Stimulated activated CD4-positive, alpha-beta T cell treated with anti-CD3 and anti-CD28 coated beads, Interleukin-1b, Interleukin-23, amount 100 ng/mL, for 24 hours (primary cell): ENCODE data around the gene GGACT.
A peak's percentile ranks its signal among the peaks of the same experiment; 100 is the strongest.
"Not testable (repeated sequence)": the region's sequence is repeated elsewhere in the genome, so short reads cannot be mapped to it uniquely, and the experiment has no call there.

Experiments
- DNase-seq, 4 experiments: peaks; one replicate each; pipeline ENCODE4 v3.0.0-alpha.2; 2020; ENCODE audit warnings: low read depth in 4 of 4, low spot score in 1 of 4

The GGACT gene

DNA sequence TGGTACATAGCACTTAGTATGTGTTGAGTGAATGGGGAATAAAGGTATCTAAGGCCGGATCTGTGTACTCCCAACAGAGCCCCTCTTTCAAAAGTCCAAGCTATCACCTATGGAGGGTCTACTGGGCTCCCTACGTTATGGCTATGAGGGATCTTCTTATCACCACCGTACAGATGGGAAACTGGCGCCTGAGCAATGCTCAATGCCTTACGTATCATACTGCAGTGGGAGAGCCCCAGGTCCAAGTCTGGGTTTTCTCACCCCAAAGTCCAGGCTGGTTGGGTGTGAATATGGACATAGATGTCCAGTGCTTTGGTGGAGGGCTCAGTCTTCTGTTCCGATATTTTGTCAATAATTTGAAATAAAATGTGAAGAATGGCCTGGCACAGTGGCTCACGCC lies 13.1 kb upstream of the GGACT start:
- DNase-seq: no peak

DNA sequence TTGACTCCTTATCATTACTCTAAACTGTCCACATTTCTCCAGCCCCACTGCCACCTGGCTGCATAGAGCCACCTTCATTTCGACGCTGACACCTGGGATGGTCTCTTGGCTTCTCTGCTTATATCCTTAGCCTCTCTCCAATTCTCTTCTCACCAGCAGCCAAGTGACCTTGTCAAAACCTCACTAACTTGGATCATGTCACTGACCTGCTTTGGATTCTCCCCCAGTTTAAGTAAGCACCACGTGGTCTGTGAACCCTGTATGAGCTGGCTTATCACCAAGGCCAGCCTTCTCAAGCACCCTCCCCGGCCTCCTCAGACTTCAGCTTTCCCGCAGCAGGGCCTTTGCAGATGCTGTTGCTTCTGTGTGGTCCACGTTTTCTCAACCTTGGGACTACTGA lies 12.3 kb upstream of the GGACT start:
- no peak for DNase-seq

DNA sequence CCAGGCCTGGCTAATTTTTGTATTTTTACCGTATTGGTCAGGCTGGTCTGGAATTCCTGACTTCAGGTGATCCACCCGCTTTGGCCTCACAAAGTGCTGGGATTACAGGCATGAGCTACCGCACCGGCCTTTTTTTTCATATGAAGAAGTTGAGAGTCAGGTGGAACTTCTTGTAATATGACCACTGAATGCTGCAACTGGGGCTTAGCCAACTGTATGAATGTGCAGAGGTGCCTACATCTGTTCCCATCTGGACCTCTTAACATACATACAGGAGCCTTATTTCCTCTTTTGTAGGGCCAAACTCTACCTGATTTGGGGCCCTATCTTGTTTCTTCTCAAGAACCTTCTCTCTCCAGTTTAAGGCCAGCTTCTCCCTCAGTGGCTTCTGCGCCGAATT lies 11.9 kb upstream of the GGACT start:
- no peak for DNase-seq

DNA sequence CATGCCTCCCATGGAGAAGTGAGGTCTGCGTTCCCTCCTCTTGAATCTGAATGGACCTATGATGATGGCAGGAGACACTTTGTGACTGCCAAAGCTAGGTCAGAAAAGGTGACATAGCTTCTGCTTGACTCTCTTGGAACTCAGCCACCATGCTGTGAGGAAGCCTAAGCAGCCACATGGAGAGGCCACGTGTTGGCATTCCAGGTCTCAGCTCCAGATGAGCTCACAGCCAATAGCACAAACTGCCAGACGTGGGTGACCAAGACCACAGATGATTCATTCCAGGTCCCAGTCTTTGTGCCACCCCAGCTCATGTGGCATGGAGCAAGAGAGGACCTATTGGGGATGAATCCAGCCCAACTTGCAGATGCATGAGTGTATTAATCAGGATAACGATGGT lies 8.7 kb upstream of the GGACT start:
- no peak for DNase-seq

DNA sequence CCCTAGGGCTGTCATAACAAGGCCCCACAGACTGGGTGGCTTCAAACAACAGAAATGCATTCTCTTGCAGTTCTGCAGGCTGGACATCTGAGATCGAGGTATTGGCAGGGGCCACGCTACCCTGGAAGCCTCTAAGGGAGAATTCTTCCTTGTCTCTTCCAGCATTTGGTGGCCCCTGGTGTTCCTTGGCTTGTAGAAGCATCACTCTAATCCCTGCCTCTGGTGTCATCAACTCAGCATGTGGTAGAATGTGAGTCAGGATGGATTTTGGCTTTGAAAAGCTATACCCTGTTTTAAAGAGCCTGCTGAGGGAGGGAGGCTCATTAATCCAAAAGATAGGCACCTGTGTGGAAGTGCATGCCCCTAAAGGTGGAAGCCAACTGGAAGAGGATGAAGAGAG lies 7.9 kb upstream of the GGACT start:
- DNase-seq: no peak

DNA sequence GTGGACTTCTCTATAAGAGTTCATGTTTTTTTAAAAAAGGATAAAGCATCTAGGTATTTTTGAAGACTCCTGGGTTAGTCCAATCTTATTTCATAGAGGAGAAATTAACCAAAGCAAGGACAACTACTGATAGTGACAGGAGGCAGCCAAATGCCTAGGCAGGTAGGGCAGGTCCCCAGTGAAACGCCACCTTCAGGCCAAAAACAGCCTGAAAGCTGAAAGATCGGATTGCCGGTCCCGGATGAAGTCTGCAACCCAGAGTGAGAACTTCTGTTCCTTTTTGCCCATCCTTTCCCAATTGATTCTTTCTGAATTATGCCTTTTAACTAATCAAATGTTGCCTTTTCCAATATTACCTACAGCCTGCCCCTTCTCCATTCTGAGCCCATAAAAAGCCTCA lies 6.1 kb upstream of the GGACT start:
- DNase-seq: no peak

DNA sequence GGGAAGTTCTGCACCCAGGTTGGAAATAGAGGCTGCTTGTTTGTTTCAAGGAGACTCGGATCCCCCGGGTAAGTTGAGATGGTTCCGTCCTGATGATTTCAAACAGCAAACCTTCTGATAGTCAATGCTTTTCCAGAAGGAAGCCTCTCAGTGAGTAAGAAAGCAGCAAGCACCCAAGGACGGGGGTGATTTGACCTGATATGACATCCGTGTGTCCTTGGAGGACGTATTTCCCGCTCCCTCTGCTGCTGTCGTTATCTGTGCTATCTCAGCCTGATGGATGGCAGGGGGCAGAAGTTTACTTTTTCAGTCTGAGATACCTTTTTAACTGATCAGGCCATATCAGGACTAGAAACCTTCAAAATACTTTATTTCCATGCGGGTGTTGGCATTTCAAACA lies 5.7 kb upstream of the GGACT start:
- DNase-seq: no peak

DNA sequence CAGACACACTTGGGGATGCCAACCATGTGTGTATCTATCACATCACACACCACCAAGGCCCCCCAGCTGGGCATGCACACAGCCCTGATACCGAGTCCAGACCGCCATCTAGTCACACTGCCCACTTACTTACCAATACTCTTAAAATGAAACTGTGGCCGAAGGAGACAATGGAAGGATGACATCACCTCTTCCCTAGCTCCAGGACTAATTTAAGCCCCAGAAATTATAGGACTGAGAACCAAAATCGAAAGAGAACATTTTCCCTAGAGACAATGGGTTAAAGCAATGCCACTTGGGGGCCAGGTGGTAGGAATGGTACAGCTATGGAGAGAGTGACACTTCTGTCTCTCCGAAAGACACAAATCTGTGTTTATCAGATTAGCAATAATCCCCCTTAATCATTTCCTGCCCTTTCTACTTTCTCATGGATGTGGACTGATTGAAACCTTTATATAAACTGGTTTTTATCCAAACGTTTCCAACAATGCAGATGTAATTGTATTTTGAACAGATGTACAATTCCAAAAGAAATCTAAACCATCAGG lies 663 bp upstream of the GGACT start:
- no peak for DNase-seq

DNA sequence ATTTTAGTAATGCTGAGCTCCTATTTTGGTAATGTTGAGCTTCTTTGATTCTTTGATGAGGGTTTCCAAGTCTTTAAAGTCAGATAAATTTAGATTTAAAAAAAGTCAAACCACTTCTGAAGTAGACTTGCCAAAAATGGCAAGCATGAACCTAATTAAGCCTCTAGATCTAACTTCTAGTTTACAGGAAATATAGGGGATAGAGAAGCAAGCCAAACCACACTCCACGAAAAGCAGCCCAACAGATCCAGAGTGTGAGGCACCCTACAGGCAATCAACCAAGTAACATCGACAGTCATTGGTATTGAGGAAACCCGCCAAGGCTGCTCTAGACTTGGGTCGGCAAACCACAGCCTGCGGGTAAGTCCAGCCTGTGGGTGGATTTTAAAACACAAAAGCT lies 3.7 kb downstream of the GGACT start:
- DNase-seq: no peak

DNA sequence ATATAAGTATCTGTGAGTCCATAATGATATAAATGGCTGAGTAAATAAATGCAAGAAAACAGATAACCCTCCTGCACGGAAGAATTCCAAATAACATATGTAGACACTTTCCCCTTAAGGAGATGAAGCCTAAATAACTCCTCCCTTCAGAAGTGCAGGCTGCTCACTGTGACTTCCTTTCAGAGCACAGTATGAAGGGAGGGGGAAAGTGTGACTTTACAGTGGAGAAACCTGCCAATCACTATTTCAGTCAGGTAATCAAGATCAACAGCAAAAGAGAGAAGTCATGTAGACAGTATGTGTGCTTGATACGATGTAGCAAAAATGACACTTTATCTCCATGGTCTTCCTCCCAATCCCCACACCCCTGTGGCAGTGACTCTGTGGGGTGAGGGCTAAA lies 7.1 kb downstream of the GGACT start:
- DNase-seq: no peak

DNA sequence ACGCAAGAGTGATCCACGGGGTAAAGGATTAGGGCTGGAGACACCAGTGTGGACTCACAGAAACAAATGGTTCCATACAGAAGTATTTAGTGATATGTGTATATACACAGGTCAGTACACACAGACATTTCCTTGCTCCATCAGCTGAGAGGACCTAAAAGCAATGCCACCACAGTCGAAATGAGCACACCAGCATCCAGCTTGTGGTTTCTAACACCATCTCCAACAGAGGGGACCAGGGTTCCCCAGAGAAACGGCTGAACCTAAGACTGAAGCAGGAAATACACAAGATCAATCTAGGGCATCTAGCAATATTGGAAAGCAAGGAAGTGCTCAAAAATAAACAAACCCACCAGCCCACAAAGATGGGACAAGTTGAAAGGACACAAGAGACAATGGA lies 7.6 kb downstream of the GGACT start:
- DNase-seq: no peak

DNA sequence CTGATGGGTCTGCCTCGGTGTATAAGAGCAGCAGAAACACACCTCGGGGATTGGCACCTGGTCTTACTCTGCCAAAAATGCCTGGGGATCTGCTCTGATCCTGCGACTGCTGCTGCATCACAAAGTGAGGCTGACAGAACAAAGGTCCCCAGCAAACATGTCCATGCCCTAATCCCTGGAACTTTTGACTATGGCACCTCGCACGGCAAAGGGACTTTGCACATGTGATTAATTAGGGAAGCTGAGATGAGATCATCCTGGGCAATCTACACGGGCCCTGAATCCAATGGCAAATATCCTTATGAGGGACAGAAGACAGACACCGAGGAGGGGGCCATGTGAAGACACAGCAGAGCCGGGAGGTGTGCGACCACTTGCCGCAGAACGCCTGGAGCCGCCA lies 8.5 kb downstream of the GGACT start:
- no peak for DNase-seq

DNA sequence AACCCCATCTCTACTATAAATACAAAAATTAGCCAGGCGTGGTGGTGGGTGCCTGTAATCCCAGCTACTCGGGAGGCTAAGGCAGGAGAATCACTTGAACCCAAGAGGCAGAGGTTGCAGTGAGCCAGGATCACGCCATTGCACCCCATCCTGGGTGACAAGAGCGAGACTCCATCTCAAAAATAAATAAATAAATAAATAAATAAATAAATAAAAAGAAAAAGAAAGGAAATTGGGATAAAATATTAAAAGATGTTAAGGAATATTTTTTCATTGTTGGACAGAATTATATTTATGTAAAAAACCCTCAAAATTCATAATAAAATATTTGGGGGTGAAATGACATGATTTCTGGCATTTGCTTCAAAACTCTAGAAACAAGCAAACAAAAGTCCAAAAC lies 11.3 kb downstream of the GGACT start:
- not testable (repeated sequence) for DNase-seq

DNA sequence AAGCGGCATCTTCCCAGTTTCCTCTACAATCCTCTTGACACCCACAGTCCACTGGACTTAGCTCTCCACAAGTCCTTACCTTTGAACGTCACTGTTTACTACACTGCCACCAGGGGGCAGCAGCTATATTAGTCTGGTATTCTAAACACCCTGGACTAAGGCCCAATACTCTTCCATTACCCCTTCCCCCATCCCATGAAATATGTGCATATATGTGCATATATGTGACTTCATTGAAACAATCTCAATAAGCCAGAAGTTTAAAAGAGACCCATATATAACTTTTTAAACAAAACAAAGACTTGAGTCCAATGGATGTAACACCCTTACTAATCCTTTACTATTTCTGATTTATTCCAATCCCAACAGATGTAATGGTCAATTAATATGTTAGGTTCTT lies 15.5 kb downstream of the GGACT start:
- peak; percentile 58 to 68 (median 63) for DNase-seq

DNA sequence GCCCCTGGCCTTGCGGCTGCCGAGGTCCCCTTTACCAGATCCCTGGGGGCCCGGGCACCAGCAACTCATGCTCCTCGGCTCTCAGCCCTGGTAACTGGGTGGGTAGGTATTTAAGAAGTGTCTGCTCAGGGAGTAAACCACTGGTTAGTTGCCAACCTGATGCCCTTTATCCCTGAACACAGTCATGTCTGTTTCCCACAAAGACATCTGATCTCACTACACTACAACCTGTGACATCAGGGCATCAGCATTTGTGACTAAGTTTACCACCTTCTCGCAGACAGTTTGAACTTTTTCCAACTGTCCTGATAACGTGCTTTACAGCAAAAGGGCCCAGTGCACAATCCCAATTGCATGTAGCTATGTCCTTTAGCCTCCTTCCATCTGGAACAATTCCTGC lies 22.0 kb downstream of the GGACT start:
- DNase-seq: no peak

DNA sequence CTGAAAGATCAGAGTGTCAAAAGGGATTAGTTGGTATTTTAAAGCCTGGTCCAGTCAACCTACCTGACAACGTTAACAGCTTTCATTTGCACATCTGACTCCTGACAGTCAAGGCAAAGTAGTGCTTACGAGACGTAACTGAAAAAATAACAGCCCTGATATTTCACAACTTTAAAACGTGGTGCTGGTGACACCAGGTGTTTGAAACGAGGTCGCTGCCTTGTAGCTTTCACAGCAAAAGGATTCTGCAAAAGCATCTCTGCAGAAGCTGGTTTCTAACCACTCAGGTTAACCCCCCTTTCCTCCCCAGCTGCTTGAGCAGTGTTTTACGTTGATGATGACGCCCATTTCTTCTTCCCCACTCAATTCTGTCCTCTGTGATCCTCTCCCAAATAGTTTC lies 23.3 kb downstream of the GGACT start:
- DNase-seq: no peak

DNA sequence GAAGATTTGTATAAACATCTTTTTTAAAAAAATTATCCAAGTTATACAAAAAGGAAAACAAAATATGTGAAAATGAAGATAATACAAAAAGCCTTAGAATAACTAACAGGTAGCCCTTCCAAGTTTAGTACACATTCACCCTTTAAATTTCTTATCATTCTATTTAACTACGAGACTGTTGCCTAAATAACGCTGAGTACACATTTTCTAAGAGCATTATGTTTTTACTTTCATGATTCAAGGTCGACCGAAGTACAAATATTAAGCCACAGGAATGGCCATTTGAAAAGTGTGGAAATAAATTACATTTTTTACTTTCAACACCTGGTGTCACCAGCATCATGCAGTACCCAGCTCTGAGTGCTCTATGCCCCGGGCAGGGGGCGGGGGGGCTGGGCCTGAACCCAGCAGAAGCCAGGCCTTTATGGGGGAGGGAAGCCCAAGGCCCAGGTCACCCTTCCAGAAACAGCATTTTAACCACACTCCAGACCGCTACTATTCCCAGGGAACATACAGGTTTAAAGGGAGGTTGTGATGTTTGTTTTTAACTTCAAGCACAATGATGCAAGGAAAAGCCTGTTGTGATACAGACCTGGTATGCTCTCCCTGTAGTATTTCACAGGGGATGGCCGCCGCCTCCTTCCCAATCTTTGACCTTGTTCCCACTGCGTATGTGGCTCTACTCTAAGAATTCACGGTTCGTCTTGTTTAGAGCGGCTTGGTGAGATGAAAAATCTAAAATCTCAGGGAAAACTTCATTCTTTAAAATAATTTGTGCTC lies 24.0 kb downstream of the GGACT start:
- no peak for DNase-seq

DNA sequence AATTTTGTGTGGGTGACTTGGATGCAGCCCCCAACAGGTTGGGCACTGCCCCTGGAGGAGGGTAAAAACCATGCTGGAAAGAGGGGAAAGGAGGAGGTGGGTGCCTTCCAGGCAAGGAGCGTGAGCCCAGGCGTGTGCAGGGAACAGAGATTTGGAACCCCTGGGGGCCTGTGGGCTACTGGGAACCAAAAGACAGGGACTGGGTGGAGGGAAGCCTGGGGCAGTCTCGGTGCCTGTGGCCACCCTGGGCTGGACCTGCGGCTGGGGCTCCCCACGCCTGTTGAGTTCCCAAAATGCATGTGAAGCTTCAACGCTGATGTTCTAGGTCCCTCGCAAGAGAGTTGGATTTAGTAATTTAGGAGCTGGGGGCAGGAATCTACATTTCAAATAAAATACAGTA lies 24.8 kb downstream of the GGACT start:
- DNase-seq: no peak

DNA sequence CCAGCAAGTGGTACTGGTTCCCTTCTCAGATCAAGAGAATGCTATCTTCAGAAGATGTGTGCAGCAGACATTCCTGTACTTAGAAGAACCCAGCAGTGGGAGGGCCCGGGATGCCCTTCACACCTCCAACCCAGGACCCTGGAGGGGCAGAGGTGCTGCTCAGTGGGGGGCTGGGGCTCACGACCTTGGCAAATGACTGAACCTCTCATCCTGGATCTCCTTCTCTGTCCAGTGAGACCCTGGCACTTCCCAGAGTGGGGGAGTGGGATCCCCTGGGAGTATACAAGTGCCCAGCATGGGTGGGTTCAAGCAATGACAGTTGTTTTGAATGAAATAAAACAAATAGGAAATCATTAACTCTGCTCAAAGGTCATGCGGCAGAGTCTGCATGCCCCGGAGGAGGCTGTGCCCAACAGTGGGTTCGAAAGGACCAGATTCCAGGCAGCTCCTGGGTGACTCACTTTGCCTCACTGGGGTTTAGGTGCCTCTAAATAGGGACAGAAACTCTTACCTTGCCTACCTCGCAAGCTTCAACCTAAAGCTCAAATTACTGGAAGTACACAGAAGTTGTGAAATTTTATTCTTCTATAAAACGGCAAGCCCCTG lies 26.9 kb downstream of the GGACT start:
- DNase-seq: no peak

DNA sequence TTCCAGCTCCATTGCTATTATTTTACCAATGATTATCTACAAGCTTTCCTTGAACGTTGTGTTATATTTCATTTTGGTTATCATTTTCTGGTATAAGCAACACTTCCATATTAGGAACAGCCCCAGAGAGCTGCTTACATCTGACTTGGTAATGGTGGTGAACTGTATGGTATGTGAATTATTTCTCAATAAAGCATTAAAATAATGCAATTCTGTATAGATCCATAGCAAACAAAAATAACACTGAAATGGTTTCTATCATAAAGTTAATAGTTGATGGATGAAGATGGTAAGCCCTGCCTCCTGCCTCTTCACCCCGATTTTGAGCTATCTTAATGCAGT lies 27.5 kb downstream of the GGACT start:
- no peak for DNase-seq

DNA sequence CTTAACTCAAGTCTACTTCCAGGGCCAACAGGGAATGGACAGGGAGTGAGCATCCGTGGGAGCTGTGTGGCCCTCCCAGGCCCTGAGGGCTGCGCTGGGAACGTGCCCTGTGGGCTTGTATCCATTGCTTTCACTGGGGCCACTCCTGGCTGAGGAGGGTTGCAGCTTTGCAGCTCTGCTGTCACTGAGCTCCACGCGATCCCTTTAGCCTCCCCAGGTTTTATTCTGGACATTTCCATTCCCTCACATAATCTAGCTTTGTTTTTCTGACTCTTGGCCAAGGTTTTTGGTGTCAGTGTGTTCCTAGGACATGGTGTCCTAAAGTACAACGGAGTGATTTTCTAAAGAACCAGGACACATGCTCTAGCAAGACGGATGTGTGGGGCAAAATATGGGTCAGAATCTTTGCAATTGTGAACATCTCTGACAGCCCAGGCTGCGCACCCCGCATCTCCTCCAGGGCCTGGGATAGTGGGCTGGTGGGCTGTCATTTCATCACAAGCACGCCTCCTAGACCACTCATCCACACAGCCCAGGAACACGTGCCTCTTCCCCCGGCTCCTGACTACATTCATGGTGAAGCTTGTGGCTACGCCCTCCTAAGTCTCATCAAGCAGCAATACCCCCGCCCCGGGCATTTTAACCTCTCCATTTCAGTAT lies 28.0 kb downstream of the GGACT start:
- DNase-seq: no peak

DNA sequence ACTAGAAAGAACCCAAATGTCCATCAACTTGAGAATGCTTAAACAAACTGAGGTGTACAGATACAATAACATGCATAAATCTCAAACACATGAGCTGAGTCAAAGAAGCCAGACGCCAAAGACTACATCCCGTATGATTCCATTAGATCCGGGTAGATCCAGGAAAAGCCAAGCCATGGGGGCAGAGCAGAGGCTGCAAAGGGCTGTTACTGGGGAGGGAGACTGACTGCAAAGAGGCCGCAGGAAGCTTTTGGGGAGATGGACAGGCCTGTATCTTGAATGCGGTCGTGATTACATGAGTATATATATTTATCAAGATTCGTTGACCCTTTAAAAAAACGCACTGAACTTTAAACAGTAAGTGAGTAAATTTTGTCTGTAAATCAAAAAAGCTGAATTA lies 28.7 kb downstream of the GGACT start:
- DNase-seq: no peak

DNA sequence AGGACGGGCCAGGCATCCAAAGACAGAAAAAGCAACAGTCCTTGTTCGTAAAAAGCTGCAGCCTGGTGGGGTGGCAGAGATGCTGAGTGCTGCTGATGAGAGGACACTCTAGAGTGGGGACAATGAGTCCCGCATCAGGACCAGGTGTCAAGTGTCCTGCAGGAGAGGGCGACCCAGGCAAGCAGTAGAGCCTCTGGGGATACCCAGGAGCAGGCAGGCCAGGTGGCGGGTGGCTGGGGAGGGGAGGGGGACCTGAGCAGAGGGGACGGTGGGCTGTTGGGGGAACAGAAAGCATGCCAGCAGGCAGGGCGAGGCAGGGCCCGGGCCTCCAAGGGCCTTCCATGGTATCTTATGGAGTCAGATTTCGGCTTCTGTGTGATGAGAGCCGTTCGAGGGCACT lies 35.8 kb downstream of the GGACT start:
- DNase-seq: no peak
